HEK293 (cell line): ENCODE measurements around the gene CCDC150.

Experiments
- CTCF ChIA-PET: fragments of 350-600 bp; formaldehyde crosslinking; extraction: SDS; loops from one replicate; lab custom pipeline; 2021; ENCODE audit warnings: antibody characterized with exemption; lab: Yijun Ruan, JAX
- POLR2A ChIA-PET: fragments of 300-600 bp; formaldehyde crosslinking; extraction: SDS; loops from one replicate; lab custom pipeline; 2020; ENCODE audit warnings: antibody characterized with exemption, inconsistent platforms; lab: Yijun Ruan, JAX
- H3K27ac ChIP-seq: fragments of 200-500 bp; sonication (Bioruptor generic); 2 replicates; pipeline ENCODE4 v1.5.1; 2014; ENCODE audit warnings: low read depth, low read length, control low read depth, inconsistent platforms; ENCODE audit errors: extremely low read depth
- H3K36me3 ChIP-seq, 2 experiments: fragments of 200-500 bp in 1 of 2; sonication (Bioruptor generic) in 1 of 2; 1 replicate in 1 of 2; 2 replicates in 1 of 2; pipeline ENCODE4 v1.5.1; 2014 to 2017; ENCODE audit warnings: inconsistent platforms in 2 of 2, low read length in 2 of 2; ENCODE audit not compliant: control insufficient read depth in 2 of 2, insufficient read depth in 1 of 2
- H3K4me1 ChIP-seq: fragments of 200-500 bp; sonication (Bioruptor generic); 2 replicates; pipeline ENCODE4 v1.5.1; 2014; ENCODE audit warnings: mild to moderate bottlenecking, low read length, inconsistent platforms; ENCODE audit not compliant: control insufficient read depth, insufficient read depth
- H3K4me3 ChIP-seq: 2 replicates; pipeline ENCODE4 v1.5.1; 2011; ENCODE audit warnings: low read depth, mild to moderate bottlenecking, control low read depth, low read length, moderate library complexity
- H3K9me3 ChIP-seq: fragments of 200-500 bp; sonication (Bioruptor generic); 2 replicates; pipeline ENCODE4 v1.5.1; 2014; ENCODE audit warnings: low read depth, low read length, inconsistent platforms; ENCODE audit not compliant: control insufficient read depth, insufficient read depth
- HOXA7 ChIP-seq: sonication (generic); formaldehyde crosslinking; IDR thresholded peaks from 2 replicates; pipeline ENCODE4 v1.8.1; 2022; ENCODE audit warnings: missing genetic modification reagents, borderline replicate concordance
- IKZF3 ChIP-seq: fragments of 450-650 bp; IDR thresholded peaks from 2 replicates; pipeline ENCODE4 v1.5.0; 2018; ENCODE audit warnings: missing biosample characterization, mild to moderate bottlenecking, missing genetic modification characterization, moderate library complexity
- KLF7 ChIP-seq: fragments of 450-650 bp; formaldehyde crosslinking; IDR thresholded peaks from 2 replicates; pipeline ENCODE4 v1.5.1; 2016; ENCODE audit warnings: missing biosample characterization, missing genetic modification characterization, borderline replicate concordance
- OVOL3 ChIP-seq: fragments of 450-650 bp; formaldehyde crosslinking; IDR thresholded peaks from 2 replicates; pipeline ENCODE4 v1.5.1; 2016; ENCODE audit warnings: missing biosample characterization, missing genetic modification characterization
- REPIN1 ChIP-seq: fragments of 450-650 bp; formaldehyde crosslinking; IDR thresholded peaks from 2 replicates; pipeline ENCODE4 v1.5.1; 2017; ENCODE audit warnings: missing biosample characterization, missing genetic modification characterization, low read depth
- SP7 ChIP-seq: fragments of 450-650 bp; formaldehyde crosslinking; IDR thresholded peaks from 2 replicates; pipeline ENCODE4 v1.5.1; 2016; ENCODE audit warnings: missing biosample characterization, missing genetic modification characterization
- ZBTB17 ChIP-seq: fragments of 450-650 bp; formaldehyde crosslinking; IDR thresholded peaks from 2 replicates; pipeline ENCODE4 v1.5.1; 2016; ENCODE audit warnings: missing biosample characterization, missing genetic modification characterization
- ZNF146 ChIP-seq: fragments of 450-650 bp; formaldehyde crosslinking; IDR thresholded peaks from 2 replicates; pipeline ENCODE4 v1.5.1; 2016; ENCODE audit warnings: missing biosample characterization, missing genetic modification characterization
- ZNF214 ChIP-seq: fragments of 450-650 bp; formaldehyde crosslinking; IDR thresholded peaks from 2 replicates; pipeline ENCODE4 v1.5.1; 2017; ENCODE audit warnings: missing biosample characterization, mild to moderate bottlenecking, missing genetic modification characterization, borderline replicate concordance
- ZNF24 ChIP-seq: fragments of 450-650 bp; formaldehyde crosslinking; IDR thresholded peaks from 2 replicates; pipeline ENCODE4 v1.5.1; 2016; ENCODE audit warnings: missing biosample characterization, missing genetic modification characterization
- ZNF266 ChIP-seq: fragments of 450-650 bp; formaldehyde crosslinking; IDR thresholded peaks from 2 replicates; pipeline ENCODE4 v1.5.1; 2016; ENCODE audit warnings: missing biosample characterization, missing genetic modification characterization, low read depth
- ZNF302 ChIP-seq: fragments of 450-650 bp; formaldehyde crosslinking; IDR thresholded peaks from 2 replicates; pipeline ENCODE4 v1.5.1; 2016; ENCODE audit warnings: missing biosample characterization, missing genetic modification characterization, low read depth
- ZNF341 ChIP-seq: fragments of 450-650 bp; formaldehyde crosslinking; IDR thresholded peaks from 2 replicates; pipeline ENCODE4; 2016; ENCODE audit warnings: low read depth, missing biosample characterization, missing genetic modification characterization
- ZNF350 ChIP-seq: fragments of 450-650 bp; formaldehyde crosslinking; IDR thresholded peaks from 2 replicates; pipeline ENCODE4 v1.5.0; 2017; ENCODE audit warnings: missing biosample characterization, mild to moderate bottlenecking, missing genetic modification characterization
- ZNF423 ChIP-seq: fragments of 450-650 bp; formaldehyde crosslinking; IDR thresholded peaks from 2 replicates; pipeline ENCODE4 v1.5.1; 2016; ENCODE audit warnings: missing biosample characterization, missing genetic modification characterization
- ZNF426 ChIP-seq: fragments of 450-650 bp; formaldehyde crosslinking; IDR thresholded peaks from 2 replicates; pipeline ENCODE4 v1.5.1; 2017; ENCODE audit warnings: missing biosample characterization, missing genetic modification characterization, mild to moderate bottlenecking, inconsistent platforms, moderate library complexity
- ZNF514 ChIP-seq: fragments of 450-650 bp; formaldehyde crosslinking; IDR thresholded peaks from 2 replicates; pipeline ENCODE4 v1.5.1; 2016; ENCODE audit warnings: missing biosample characterization, missing genetic modification characterization
- ZNF521 ChIP-seq: fragments of 450-650 bp; formaldehyde crosslinking; IDR thresholded peaks from 2 replicates; pipeline ENCODE4 v1.5.1; 2017; ENCODE audit warnings: missing biosample characterization, mild to moderate bottlenecking, missing genetic modification characterization
- ZNF549 ChIP-seq: fragments of 450-650 bp; IDR thresholded peaks from 2 replicates; pipeline ENCODE4 v1.5.1; 2018; ENCODE audit warnings: missing biosample characterization, missing genetic modification characterization, mild to moderate bottlenecking, inconsistent platforms, moderate library complexity
- ZNF621 ChIP-seq: fragments of 450-650 bp; formaldehyde crosslinking; IDR thresholded peaks from 2 replicates; pipeline ENCODE4 v1.5.1; 2017; ENCODE audit warnings: missing biosample characterization, missing genetic modification characterization
- ZNF626 ChIP-seq: fragments of 450-650 bp; sonication (Bioruptor Pico); formaldehyde crosslinking; IDR thresholded peaks from 2 replicates; pipeline ENCODE4 v1.5.1; 2018; ENCODE audit warnings: missing biosample characterization, missing genetic modification characterization, inconsistent platforms
- ZNF660 ChIP-seq: fragments of 450-650 bp; IDR thresholded peaks from 2 replicates; pipeline ENCODE4 v1.5.1; 2018; ENCODE audit warnings: missing biosample characterization, mild to moderate bottlenecking, missing genetic modification characterization
- ZNF701 ChIP-seq: fragments of 450-650 bp; formaldehyde crosslinking; IDR thresholded peaks from 2 replicates; pipeline ENCODE4 v1.5.1; 2016; ENCODE audit warnings: missing biosample characterization, missing genetic modification characterization
- ZNF830 ChIP-seq: fragments of 450-650 bp; IDR thresholded peaks from 2 replicates; pipeline ENCODE4 v1.5.0; 2018; ENCODE audit warnings: missing biosample characterization, missing genetic modification characterization, low read depth, mild to moderate bottlenecking, moderate library complexity
- ZNF843 ChIP-seq: fragments of 450-650 bp; formaldehyde crosslinking; IDR thresholded peaks from 2 replicates; pipeline ENCODE4 v1.5.1; 2016; ENCODE audit warnings: missing biosample characterization, missing genetic modification characterization
- TF ChIP-seq, protein P1 (sequence below): fragments of 450-650 bp; formaldehyde crosslinking; IDR thresholded peaks from 2 replicates; pipeline ENCODE4 v1.5.1; 2017; ENCODE audit warnings: missing biosample characterization, missing genetic modification characterization
- TF ChIP-seq, protein P2 (sequence below): fragments of 450-650 bp; formaldehyde crosslinking; IDR thresholded peaks from 2 replicates; pipeline ENCODE4 v1.5.1; 2016; ENCODE audit warnings: missing biosample characterization, missing genetic modification characterization
- TF ChIP-seq, protein P3 (sequence below): fragments of 450-650 bp; IDR thresholded peaks from 2 replicates; pipeline ENCODE4 v1.5.1; 2018; ENCODE audit warnings: missing biosample characterization, missing genetic modification characterization
- TF ChIP-seq, protein P4 (sequence below): fragments of 450-650 bp; formaldehyde crosslinking; IDR thresholded peaks from 2 replicates; pipeline ENCODE4 v1.5.1; 2016; ENCODE audit warnings: missing biosample characterization, missing genetic modification characterization

The CCDC150 gene

DNA sequence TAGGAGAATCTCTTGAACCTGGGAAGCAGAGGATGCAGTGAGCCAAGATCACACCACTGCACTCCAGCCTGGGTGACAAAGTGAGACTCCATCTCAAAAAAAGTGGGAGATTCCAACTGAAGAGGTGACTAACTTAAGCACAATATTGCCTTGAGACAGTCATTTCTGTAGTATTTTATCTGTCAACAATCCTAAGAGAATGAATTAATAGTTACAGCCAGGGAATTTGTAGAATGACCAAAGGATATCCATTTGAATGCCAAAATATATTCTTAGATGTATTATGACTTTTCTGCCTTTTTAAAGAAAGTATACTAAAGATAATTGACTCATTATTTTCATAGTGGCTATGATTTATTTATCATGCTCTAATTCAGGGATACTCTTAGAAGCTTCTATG lies 40.7 kb upstream of the CCDC150 start:
- TF ChIP-seq ZNF214 (no peak), KLF7 (tag by site-specific recombination) (no peak), ZNF830 (tag by site-specific recombination) (no peak), SP7 (tag by site-specific recombination) (no peak), HOXA7 (CRISPR knock-in tag) (no peak), ZNF521 (tag by site-specific recombination) (no peak), IKZF3 (tag by site-specific recombination) (no peak), ZNF843 (tag by site-specific recombination) (no peak), ZNF341 (tag by site-specific recombination) (no peak), ZNF514 (tag by site-specific recombination) (no peak), ZNF266 (tag by site-specific recombination) (no peak), ZNF24 (no peak), OVOL3 (no peak), ZNF549 (tag by site-specific recombination) (no peak), ZNF146 (tag by site-specific recombination) (no peak), REPIN1 (tag by site-specific recombination) (no peak), ZNF423 (tag by site-specific recombination) (no peak), ZNF302 (tag by site-specific recombination) (no peak)
- TF ChIP-seq, protein P1, sequence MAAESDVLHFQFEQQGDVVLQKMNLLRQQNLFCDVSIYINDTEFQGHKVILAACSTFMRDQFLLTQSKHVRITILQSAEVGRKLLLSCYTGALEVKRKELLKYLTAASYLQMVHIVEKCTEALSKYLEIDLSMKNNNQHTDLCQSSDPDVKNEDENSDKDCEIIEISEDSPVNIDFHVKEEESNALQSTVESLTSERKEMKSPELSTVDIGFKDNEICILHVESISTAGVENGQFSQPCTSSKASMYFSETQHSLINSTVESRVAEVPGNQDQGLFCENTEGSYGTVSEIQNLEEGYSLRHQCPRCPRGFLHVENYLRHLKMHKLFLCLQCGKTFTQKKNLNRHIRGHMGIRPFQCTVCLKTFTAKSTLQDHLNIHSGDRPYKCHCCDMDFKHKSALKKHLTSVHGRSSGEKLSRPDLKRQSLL (tag by site-specific recombination) = no peak
- TF ChIP-seq, protein P2, sequence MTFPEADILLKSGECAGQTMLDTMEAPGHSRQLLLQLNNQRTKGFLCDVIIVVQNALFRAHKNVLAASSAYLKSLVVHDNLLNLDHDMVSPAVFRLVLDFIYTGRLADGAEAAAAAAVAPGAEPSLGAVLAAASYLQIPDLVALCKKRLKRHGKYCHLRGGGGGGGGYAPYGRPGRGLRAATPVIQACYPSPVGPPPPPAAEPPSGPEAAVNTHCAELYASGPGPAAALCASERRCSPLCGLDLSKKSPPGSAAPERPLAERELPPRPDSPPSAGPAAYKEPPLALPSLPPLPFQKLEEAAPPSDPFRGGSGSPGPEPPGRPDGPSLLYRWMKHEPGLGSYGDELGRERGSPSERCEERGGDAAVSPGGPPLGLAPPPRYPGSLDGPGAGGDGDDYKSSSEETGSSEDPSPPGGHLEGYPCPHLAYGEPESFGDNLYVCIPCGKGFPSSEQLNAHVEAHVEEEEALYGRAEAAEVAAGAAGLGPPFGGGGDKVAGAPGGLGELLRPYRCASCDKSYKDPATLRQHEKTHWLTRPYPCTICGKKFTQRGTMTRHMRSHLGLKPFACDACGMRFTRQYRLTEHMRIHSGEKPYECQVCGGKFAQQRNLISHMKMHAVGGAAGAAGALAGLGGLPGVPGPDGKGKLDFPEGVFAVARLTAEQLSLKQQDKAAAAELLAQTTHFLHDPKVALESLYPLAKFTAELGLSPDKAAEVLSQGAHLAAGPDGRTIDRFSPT (tag by site-specific recombination) = no peak
- CTCF ChIA-PET = no interaction called here
- no peak overlapping the region for H3K27ac ChIP-seq
- H3K4me1 ChIP-seq = no peaks in the 10 kb centered on the region
- no peaks in the 10 kb centered on the region for H3K9me3 ChIP-seq
- no peaks in the 10 kb centered on the region for H3K36me3 ChIP-seq
- H3K4me3 ChIP-seq = no peak overlapping the region
- POLR2A ChIA-PET = no interaction called here

DNA sequence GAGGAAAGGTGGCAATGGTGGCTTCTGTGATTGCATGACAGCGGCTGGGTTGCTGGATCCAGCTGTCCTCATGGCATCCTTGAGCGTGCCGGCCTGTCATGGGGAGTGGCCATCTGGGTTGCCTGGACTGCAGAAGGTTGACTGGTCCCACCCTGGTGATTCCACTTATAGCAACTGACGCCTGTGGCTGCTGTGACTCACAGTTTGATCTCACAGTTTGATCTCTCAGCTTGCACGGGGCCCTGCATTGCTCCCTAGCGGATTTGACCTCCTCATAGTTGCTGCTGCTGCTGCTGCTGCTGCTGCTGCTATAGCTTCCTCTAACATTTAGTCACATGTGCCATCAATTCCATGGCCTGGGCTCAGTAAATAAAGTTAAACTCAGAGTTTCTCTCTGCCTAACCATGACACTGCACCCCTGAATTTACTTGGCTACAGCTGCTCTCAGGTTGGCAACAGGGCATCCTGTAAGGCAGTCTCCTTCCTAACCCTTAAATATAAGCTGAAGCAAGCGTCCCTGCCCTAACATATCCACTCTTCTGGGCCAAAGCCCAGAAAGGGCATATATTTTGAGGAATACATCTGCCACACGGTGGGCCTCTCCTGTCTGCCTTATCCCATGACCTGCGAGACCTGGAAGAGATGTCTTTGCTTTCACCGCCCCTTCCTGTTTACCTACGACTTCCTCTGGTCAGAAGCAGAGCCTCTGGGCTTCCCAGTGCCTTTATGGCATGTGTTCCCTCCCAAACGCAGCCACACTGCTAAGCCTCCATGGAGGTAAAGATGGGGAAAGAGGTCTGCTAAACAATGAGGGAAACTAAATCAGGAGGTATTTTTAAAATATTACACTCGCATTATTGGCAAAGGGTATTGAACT lies 37.8 kb upstream of the CCDC150 start:
- CTCF ChIA-PET = interaction anchor here (0.7 to 1.8 kb wide), 3 partner anchors 10 to 39 kb away, joined by 3 to 8 read pairs (median 4); no protein-coding TSS in a partner anchor
- Histone ChIP-seq H3K4me3 (no peak overlapping the region), H3K36me3 (no peaks in the 10 kb centered on the region), H3K4me1 (no peaks in the 10 kb centered on the region), H3K9me3 (no peaks in the 10 kb centered on the region), H3K27ac (no peak overlapping the region)
- POLR2A ChIA-PET = interaction anchor here (1.8 kb wide), 1 partner anchor 9 kb away, joined by 5 read pairs; no protein-coding TSS in a partner anchor
- TF ChIP-seq SP7 (tag by site-specific recombination) = no peak
- no peak for TF ChIP-seq ZNF426
- TF ChIP-seq ZNF660 = peak; percentile 49; the same call in 1 of the 2 replicates
- no peak for TF ChIP-seq ZNF701 (tag by site-specific recombination)
- TF ChIP-seq, protein P3, sequence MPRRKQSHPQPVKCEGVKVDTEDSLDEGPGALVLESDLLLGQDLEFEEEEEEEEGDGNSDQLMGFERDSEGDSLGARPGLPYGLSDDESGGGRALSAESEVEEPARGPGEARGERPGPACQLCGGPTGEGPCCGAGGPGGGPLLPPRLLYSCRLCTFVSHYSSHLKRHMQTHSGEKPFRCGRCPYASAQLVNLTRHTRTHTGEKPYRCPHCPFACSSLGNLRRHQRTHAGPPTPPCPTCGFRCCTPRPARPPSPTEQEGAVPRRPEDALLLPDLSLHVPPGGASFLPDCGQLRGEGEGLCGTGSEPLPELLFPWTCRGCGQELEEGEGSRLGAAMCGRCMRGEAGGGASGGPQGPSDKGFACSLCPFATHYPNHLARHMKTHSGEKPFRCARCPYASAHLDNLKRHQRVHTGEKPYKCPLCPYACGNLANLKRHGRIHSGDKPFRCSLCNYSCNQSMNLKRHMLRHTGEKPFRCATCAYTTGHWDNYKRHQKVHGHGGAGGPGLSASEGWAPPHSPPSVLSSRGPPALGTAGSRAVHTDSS (tag by site-specific recombination) = no peak
- TF ChIP-seq ZNF626 (tag by site-specific recombination) = no peak
- TF ChIP-seq ZNF621 (tag by site-specific recombination) = no peak
- TF ChIP-seq ZBTB17 (tag by site-specific recombination) = 0 out of 2 replicates have a peak, but pooled peaks have one; percentile 23
- TF ChIP-seq, protein P4, sequence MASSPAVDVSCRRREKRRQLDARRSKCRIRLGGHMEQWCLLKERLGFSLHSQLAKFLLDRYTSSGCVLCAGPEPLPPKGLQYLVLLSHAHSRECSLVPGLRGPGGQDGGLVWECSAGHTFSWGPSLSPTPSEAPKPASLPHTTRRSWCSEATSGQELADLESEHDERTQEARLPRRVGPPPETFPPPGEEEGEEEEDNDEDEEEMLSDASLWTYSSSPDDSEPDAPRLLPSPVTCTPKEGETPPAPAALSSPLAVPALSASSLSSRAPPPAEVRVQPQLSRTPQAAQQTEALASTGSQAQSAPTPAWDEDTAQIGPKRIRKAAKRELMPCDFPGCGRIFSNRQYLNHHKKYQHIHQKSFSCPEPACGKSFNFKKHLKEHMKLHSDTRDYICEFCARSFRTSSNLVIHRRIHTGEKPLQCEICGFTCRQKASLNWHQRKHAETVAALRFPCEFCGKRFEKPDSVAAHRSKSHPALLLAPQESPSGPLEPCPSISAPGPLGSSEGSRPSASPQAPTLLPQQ = 0 out of 2 replicates have a peak, but pooled peaks have one; percentile 57
- TF ChIP-seq OVOL3 = no peak
- TF ChIP-seq ZNF350 (tag by site-specific recombination) = no peak
- no peak for TF ChIP-seq ZNF843 (tag by site-specific recombination)
- TF ChIP-seq ZNF423 (tag by site-specific recombination) = no peak
- TF ChIP-seq ZNF549 (tag by site-specific recombination) = no peak
